ENCODE measurements around the gene EMILIN1. TPM values are rescaled to one million over a fixed set of nuclear protein-coding genes. Genes with fewer than 3 reads are reported as not detected.
"Not testable (repeated sequence)": the region's sequence is repeated elsewhere in the genome, so short reads cannot be mapped to it uniquely, and the experiment has no call there.

The EMILIN1 gene
- total RNA-seq, 6 experiments from 2014 or later = 7.2 to 26.1 (median 21.0) TPM

DNA sequence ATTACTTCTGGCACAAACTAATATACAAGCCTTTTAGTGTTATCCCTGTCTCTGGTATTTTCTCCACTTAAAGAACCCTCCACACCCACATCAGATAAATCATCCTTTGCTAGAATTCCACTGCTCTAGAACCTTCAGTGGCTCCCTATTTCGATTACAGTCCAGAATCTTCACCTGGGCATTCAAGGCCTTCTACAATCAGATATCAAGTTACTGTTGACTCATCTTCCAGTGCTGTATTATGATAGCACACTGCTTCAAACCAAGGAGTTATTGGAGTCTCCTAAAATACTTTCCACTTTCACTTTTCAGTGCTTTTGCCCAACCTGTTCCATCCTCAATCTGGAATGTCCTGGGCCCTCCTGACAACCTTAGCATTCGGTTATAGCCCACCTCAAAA is 37.1 kb downstream of the EMILIN1 start:
- intact Hi-C loops (cut with DNase I) = no loop called here
- Histone ChIP-seq H3K4me3 (no peak overlapping the region), H3K4me1 (peaks cover 0 to 9% (median 0%) of the 10 kb centered on the region in 4 donors), H3K36me3 (no peaks in the 10 kb centered on the region), H3K9me3 (no peaks in the 10 kb centered on the region), H3K27me3 (no peaks in the 10 kb centered on the region), H3K27ac (no peak overlapping the region)
- 71% methylated on average over 2 of the region's 2 CpGs for WGBS (ENCODE audit: insufficient coverage, low coverage, low lambda C conversion rate, missing lambda C conversion rate)
- no peak for ATAC-seq
- TF ChIP-seq POLR2A (IDR thresholded peaks at IDR 0.05) = no peak
- TF ChIP-seq, protein P1, sequence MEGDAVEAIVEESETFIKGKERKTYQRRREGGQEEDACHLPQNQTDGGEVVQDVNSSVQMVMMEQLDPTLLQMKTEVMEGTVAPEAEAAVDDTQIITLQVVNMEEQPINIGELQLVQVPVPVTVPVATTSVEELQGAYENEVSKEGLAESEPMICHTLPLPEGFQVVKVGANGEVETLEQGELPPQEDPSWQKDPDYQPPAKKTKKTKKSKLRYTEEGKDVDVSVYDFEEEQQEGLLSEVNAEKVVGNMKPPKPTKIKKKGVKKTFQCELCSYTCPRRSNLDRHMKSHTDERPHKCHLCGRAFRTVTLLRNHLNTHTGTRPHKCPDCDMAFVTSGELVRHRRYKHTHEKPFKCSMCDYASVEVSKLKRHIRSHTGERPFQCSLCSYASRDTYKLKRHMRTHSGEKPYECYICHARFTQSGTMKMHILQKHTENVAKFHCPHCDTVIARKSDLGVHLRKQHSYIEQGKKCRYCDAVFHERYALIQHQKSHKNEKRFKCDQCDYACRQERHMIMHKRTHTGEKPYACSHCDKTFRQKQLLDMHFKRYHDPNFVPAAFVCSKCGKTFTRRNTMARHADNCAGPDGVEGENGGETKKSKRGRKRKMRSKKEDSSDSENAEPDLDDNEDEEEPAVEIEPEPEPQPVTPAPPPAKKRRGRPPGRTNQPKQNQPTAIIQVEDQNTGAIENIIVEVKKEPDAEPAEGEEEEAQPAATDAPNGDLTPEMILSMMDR (IDR thresholded peaks at IDR 0.05) = no peak
- DNase-seq = no peak

DNA sequence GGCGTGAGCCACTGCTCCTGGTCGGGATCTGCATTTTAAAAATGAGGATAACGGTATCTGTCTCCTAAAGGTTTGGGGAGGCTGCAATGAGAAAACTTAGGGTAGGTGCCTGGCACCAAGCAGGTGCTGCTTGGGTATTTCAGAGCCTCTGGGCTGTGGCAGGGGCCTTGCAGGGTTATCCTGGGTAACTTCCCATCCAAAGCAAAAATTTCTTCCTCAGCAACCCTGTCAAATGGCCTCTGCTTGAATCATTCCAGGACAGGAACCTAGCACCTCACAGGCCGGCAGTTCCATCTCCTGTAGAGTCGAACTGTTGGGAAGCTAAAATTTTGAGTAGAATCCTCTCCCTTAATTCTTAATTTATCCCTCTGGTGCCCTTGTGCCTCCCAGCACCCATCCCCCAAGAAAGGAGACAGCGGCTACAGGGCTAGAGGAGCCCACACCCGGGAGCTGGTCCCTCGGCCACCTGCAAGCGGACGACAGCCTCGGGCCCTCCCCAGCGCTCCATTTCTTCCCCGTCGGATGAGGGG is 39.6 kb downstream of the EMILIN1 start:
- WGBS (ENCODE audit: insufficient coverage, low coverage, low lambda C conversion rate, missing lambda C conversion rate) = 54% methylated on average over 11 of the region's 14 CpGs
- DNase-seq (no peak), ATAC-seq (no peak)
- no peaks in the 10 kb centered on the region for H3K36me3 ChIP-seq
- no peaks in the 10 kb centered on the region for H3K27me3 ChIP-seq
- H3K27ac ChIP-seq = no peak overlapping the region
- H3K4me3 ChIP-seq = peak overlapping the region; percentile 20 to 49 (median 38)
- H3K4me1 ChIP-seq = peaks cover 0 to 9% (median 0%) of the 10 kb centered on the region in 4 donors
- intact Hi-C loops (cut with DNase I) = no loop called here
- H3K9me3 ChIP-seq = no peaks in the 10 kb centered on the region
- TF ChIP-seq, protein P1 (IDR thresholded peaks at IDR 0.05) = no peak
- no peak for TF ChIP-seq POLR2A (IDR thresholded peaks at IDR 0.05)

DNA sequence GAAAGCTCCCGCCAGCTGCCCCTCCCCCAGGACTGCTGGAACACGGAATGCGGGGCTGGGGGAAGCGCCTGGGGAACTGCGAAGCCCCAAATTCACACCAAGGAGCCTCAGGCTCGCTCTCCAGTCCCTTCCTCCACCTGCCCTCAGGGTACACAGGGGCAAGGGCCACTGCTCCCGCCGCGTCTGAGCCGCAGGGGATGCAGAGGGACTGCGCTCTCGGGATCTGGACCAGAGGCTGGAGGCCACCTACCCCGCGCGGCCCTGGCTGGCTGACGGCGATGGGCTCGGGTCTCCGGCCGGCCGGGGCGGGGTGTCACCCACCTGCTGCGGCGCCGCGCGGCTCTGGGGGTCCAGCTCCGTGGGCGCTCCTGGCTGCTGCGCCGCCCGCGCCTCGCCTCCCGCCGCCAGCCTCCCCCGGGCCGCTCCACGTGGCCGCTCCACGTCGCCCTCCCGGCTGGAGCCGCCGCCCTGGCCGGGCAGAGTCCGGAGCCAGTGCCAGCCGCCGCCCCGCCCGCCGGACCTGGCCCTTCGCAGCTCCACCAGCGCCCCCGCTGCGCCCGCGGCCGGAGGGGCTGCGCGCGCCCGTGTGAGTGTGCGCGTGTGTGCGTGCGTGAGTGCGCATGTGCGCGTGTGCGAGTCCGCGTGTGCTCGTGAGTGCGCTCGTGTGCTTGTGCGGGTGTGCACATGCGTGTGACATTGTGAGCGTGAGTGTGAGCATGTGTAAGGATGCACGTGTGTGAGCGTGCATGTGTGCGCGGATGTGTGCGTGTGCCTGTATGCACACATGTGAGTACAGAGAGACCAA is 40.3 kb downstream of the EMILIN1 start, which contains the start of gene CGREF1:
CGREF1 (minus strand) TSS at position 604 of the 805 bp plus-strand sequence. CDS start 14,762 bp downstream, outside the sequence.
- peaks cover 0 to 9% (median 0%) of the 10 kb centered on the region in 4 donors for H3K4me1 ChIP-seq
- peak within 1 kb of the TSS; percentile 20 to 49 (median 38) for H3K4me3 ChIP-seq
- H3K27me3 ChIP-seq = no peaks in the 10 kb centered on the region
- intact Hi-C loops (cut with DNase I) = no loop called here
- TF ChIP-seq POLR2A (IDR thresholded peaks at IDR 0.05) = no peak
- TF ChIP-seq, protein P1 (IDR thresholded peaks at IDR 0.05) = no peak
- DNase-seq (no peak), ATAC-seq (peak; percentile 52 to 67 (median 65))
- no peaks in the 10 kb centered on the region for H3K36me3 ChIP-seq
- no peaks in the 10 kb centered on the region for H3K9me3 ChIP-seq
- no peak within 1 kb of the TSS for H3K27ac ChIP-seq
- WGBS (ENCODE audit: insufficient coverage, low coverage, low lambda C conversion rate, missing lambda C conversion rate) = 0% methylated on average over 2 of the region's 84 CpGs

DNA sequence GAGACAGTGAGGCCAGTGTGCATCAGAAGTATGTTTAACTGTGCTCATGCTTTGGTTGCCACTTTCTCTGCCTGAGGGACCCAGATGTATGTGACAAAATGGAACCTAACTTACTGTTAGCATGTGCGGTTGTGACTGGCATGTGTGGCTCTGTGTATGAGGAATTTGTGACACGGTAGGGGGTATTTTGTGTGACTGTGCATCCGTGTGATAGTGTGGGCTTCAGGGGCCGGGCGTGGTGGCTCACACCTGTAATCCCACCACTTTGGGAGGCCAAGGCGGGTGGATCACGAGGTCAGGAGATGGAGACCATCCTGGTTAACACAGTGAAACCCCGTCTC is 40.9 kb downstream of the EMILIN1 start:
- peak overlapping the region in 2 of 3 donors; percentile 38 to 49 for H3K4me3 ChIP-seq
- DNase-seq; H3K27me3 ChIP-seq; H3K27ac ChIP-seq; H3K9me3 ChIP-seq; intact Hi-C loops (cut with DNase I); ATAC-seq; H3K36me3 ChIP-seq; H3K4me1 ChIP-seq: not testable (repeated sequence)
- 84% methylated on average over 7 of the region's 8 CpGs for WGBS (ENCODE audit: insufficient coverage, low coverage, low lambda C conversion rate, missing lambda C conversion rate)

DNA sequence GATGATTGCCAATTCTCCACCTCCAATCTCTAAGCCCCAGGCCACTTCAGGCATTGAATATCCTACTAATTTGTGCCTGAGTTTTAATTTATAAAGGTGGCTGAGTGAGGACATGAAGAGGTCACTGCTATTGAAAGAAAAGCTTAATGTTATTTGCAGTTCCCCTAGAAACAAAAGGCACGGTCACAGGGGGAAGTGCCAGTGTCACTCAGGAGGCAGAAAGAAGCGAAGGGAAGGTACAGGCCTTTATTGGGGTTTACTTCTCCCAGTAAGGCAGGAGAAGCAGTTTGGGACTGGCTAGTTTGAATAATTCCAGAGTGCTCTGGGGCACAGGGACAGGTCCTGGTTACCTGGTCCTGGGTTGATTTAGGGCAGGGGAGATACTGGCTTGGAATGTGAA is 43.5 kb downstream of the EMILIN1 start:
- TF ChIP-seq POLR2A (IDR thresholded peaks at IDR 0.05) = no peak
- TF ChIP-seq, protein P1 (IDR thresholded peaks at IDR 0.05) = no peak
- DNase-seq = no peak
- Histone ChIP-seq H3K27me3 (no peaks in the 10 kb centered on the region), H3K9me3 (no peaks in the 10 kb centered on the region), H3K4me1 (peaks cover 0 to 22% (median 3%) of the 10 kb centered on the region in 4 donors), H3K36me3 (no peaks in the 10 kb centered on the region), H3K27ac (no peak overlapping the region), H3K4me3 (no peak overlapping the region)
- no peak for ATAC-seq
- intact Hi-C loops (cut with DNase I) = no loop called here
- 71% methylated on average over 2 of the region's 2 CpGs for WGBS (ENCODE audit: insufficient coverage, low coverage, low lambda C conversion rate, missing lambda C conversion rate)

Measured in right lobe of liver (tissue), 6 donors.